ENCODE measurements around the gene TMEM255A. TPM values are rescaled to one million over a fixed set of nuclear protein-coding genes. Genes with fewer than 3 reads are reported as not detected.

Gene TMEM255A
- polyA plus RNA-seq, 3 donors = 0.18 to 4.2 (median 1.1) TPM

DNA sequence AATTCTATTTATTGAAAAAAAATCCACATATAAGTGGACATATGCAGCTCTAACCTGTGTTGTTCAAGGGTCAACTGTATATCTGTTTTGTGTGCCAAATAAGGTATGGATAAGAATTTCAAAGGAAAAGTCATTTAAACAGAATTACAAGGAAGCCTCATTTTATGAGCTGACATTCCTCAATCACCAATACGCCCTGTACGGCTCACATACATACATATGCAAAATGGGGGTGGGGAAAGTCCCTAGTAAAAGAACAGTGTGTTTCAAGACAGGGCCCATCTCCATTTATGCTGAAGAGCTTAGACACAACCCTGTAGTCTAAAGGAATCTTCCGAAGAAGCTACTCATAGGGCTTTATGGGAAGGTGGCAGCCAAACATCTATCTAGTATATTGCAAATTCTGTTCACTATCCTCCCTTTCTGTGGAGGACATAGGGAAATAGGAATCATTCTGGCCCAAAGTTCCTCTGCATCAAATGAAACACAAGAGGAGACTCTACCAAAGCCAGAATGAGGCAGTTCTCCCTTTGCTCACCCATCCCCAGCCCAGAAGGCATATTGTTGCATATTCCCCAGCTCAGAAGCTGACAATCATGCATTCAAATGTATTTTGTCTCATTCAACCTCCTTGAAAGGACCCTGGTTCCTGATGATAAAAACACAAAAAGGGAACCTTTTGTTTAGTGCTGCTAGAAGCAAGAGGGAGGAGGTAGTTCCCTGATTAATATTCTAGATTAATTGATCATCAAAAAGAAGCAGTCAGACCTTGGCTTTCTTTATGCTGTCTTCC, 74.4 kb downstream of the TMEM255A start:
- WGBS, 3 donors = 89 to 96% (median 95%) methylated on average over 3 of the region's 3 CpGs
- no peak overlapping the region for H3K27ac ChIP-seq (ENCODE audit: low read depth, low read length)

DNA sequence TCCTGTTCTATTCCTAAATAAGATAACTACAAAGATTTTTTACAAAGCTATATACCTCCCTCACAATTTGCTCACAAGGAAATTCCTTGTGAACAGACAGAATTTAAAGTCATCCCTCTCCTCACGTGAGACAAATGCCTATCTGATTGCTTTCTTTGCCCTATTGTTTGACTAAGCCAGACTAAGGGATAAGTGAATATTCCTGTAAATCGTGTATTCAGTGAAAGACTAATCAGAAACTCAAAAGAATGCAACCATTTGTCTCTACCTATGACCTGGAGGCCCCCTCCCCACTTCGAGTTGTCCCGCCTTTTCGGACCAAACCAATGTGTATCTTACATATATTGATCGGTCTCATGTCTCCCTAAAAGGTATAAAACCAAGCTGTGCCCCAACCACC, 76.0 kb downstream of the TMEM255A start:
- H3K27ac ChIP-seq (ENCODE audit: low read depth, low read length) = no peak overlapping the region
- 67 to 93% (median 86%) methylated on average over 6 of the region's 6 CpGs for WGBS, 3 donors

DNA sequence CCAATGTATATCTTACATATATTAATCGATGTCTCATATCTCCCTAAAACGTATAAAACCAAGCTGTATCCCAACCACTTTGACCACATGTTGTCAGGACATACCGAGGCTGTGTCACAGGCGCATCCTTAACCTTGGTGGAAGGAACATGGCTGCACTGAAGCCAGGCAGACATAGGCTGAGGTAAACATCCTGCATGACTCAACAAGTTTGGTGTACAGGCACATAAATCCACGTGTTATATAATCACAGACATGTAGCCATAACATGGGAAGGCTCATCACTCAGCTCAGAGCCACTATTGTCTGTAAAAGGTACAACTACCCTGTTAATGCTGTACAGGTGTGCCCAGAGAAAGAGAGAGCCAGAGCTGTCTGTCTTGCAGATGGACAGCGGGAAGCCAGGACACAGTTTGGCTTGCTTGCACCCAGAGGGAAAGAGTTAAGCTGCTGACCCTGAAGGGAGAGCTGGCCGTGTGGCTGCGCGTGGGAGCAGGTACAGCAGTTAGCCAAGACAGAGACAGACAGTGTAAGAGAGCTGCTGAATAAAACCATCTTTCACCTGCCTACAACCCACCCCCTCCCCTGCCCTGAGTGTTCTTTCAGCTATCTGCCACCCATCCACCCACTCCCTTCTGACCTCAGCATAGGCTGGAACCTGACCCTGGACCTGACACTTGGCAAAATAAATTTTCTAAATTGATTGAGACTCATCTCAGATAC, 82.9 kb downstream of the TMEM255A start:
- 60 to 81% (median 62%) methylated on average over 9 of the region's 9 CpGs for WGBS, 3 donors
- no peak overlapping the region for H3K27ac ChIP-seq (ENCODE audit: low read depth, low read length)

DNA sequence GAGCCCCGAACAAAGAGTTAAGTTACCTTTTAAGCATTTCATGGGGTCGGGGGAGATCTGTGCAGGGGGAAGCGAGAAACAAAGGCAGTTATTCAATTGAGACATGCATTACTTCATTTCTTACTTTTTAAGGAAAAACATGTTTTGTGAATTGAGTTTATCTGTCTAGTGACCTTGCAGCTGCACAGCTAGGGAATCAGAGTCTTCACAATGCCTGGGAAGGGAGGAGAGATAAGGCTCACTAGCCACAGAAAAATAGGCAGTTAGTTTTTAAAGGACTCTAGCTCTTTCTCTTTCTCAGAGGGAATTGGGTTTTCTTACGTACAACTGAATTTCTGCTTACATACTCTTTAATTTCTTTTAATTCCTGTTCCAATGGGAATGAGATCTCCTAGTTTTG, 86.9 kb downstream of the TMEM255A start:
- H3K27ac ChIP-seq (ENCODE audit: low read depth, low read length) = no peak overlapping the region
- 77 to 96% (median 96%) methylated on average over 4 of the region's 4 CpGs for whole genome bisulfite sequencing, 3 donors

DNA sequence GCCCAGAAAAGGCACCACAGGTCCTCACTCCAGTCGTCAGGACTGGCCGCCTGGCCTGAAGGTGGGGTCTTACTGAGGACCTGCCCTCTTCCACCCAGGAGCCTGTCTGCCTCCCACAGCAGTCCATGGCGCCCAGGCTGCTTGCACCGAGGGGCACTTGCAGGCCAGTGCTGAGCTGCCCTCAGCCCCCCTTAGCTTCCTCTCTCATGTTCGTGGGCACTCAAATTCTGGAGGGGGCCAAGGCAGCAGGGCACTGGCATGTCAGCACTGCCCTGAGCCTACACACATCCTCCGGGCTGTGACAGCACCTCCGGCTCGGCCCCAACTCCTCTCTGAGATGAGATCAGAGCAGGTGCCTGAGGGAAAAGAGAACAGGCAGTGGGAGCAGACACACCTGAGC, 87.9 kb downstream of the TMEM255A start:
- no peak overlapping the region for H3K27ac ChIP-seq (ENCODE audit: low read depth, low read length)
- WGBS, 3 donors = 75 to 96% (median 84%) methylated on average over 5 to 8 of the region's 8 CpGs

DNA sequence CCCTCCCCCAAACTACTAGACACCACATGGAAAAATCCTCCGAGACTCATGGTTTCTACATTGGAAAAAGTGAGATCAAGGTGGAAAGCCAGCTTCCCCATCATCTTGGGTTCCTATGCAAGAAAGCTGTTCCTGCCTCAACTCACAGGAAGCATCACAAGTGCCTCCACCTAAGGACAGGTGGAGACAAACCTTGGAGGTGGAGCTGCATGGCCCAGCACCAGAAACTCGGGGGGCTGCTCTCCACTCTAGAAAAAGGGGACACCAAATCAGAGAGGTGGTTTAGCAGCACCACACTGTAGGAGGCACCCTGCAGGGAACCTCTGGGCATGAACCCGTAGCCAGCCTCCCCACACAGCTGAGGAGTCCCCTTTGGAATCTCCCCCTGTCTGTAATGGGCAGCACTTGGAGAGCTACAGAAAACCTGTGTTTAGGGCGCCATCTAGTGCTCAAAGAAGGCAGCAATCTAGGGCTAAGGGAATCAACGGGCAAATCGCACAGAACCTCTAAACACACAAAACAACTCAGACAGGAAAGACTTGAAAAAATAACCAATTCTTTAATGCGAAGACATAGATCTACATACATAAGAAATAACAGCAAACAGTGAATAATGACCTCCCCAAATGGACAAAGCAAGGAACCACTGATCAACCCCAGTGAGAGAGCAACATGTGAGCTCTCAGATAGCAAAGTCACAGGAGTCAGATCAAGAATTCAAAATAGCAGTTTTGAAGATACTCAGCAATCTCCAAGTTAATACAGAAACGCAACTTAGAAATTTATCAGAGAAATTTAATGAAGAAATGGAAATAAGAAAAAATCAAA, 97.6 kb downstream of the TMEM255A start:
- H3K27ac ChIP-seq (ENCODE audit: low read depth, low read length) = no peak overlapping the region
- WGBS, 3 donors = 21 to 27% (median 26%) methylated on average over 8 of the region's 8 CpGs

Other genes starting within 250 kb of the TMEM255A start
- gene RHOXF2B, start 233.8 kb downstream of the TMEM255A start, polyA plus RNA-seq = not detected
- under 1 TPM in 1 of 3 donors, not detected in 2; 0.18 TPM for gene RHOXF1, start 195.5 kb downstream of the TMEM255A start, polyA plus RNA-seq
- gene RHOXF2, start 152.8 kb downstream of the TMEM255A start, polyA plus RNA-seq = not detected
- 1 to 10 TPM; 3.8 to 4.2 (median 3.9) TPM for gene ZBTB33, start 60.6 kb downstream of the TMEM255A start, polyA plus RNA-seq
- not detected for gene ATP1B4, start 50.6 kb upstream of the TMEM255A start, polyA plus RNA-seq
- 10 to 100 TPM; 30.5 to 52.3 (median 32.2) TPM for gene LAMP2, start 157.8 kb upstream of the TMEM255A start, polyA plus RNA-seq
- 10 to 100 TPM; 10.2 to 24.2 (median 12.4) TPM for gene CUL4B, start 249.5 kb upstream of the TMEM255A start, polyA plus RNA-seq

Data from adipose tissue (tissue), 3 donors.